Peyer's patch (tissue), 4 donors: ENCODE measurements around the gene AP5B1. TPM values are rescaled to one million over a fixed set of nuclear protein-coding genes. Genes with fewer than 3 reads are reported as not detected.
A peak's percentile ranks its signal among the peaks of the same experiment; 100 is the strongest.

Experiments used
- DNase-seq, 3 donors: peaks; one replicate each; pipeline ENCODE4 v3.0.0-alpha.2; 2017 to 2019
- H3K27ac ChIP-seq, 4 donors: fragments of 200-600 bp; sonication (generic); one replicate each; pipeline ENCODE4 v1.5.1; 2016 to 2019
- H3K27me3 ChIP-seq, 2 donors: fragments of 200-600 bp; sonication (generic); one replicate each; pipeline ENCODE4 v1.5.1; 2019
- H3K36me3 ChIP-seq, 3 donors: fragments of 200-600 bp; sonication (generic); one replicate each; pipeline ENCODE4 v1.5.1; 2016 to 2019
- H3K4me1 ChIP-seq, 4 donors: fragments of 200-600 bp; sonication (generic); one replicate each; pipeline ENCODE4 v1.5.1; 2016 to 2019
- H3K4me3 ChIP-seq, 4 donors: fragments of 200-600 bp; sonication (generic); 1 replicate in 3 of 4; 2 replicates in 1 of 4; pipeline ENCODE4 v1.5.1; 2016 to 2019; ENCODE audit warnings: mild to moderate bottlenecking in 1 of 4
- H3K9me3 ChIP-seq, 4 donors: fragments of 200-600 bp; sonication (generic); one replicate each; pipeline ENCODE4 v1.5.1; 2016 to 2019; ENCODE audit warnings: mild to moderate bottlenecking in 1 of 4
- POLR2A ChIP-seq, 2 donors: fragments of 450-650 bp; IDR thresholded peaks; one replicate each; pipeline ENCODE4 v1.5.1; 2017; ENCODE audit warnings: antibody characterized with exemption in 2 of 2, mild to moderate bottlenecking in 2 of 2, moderate library complexity in 2 of 2
- total RNA-seq, 4 donors: library from RNA; depleted of rRNA; stranded (reverse); fragments of >200 nt; gene quantifications; one replicate each; pipeline ENCODE4 v1.1.0, GENCODE V29; 2016
- TF ChIP-seq, protein P1 (sequence below), 6 experiments: fragments of 450-650 bp in 4 of 6; fragments of 200-600 bp in 2 of 6; sonication (generic) in 1 of 6; IDR thresholded peaks; one replicate each; pipeline ENCODE4 v1.5.1; 2017 to 2019; ENCODE audit warnings: antibody characterized with exemption in 6 of 6, mild to moderate bottlenecking in 3 of 6, moderate library complexity in 1 of 6

The AP5B1 gene
- total RNA-seq, 4 donors from 2014 or later = 14.9 to 35.8 (median 35.0) TPM

DNA sequence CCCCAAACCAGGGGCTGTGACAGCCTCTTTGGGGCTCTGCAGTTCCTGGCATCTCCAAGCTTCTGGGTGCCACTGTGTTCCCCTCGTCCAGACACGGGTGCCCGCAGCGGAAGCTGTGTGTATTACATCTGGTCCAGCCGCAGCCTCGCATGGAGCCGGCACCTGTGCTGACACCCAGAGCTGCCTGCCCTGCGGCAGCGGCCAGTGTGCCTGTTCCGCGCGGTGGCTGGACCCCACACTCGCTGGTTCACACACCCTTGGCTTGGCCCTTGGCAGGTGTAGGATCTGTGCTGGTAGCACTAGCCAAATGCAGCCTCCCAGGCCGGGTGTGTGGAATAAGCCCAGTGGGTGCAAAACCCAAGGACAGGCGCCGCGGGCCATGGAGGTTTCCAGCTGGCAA is 35.7 kb downstream of the AP5B1 start:
- Histone ChIP-seq H3K27me3 (no peaks in the 10 kb centered on the region), H3K36me3 (no peaks in the 10 kb centered on the region), H3K4me3 (no peak overlapping the region), H3K9me3 (no peaks in the 10 kb centered on the region), H3K27ac (no peak overlapping the region), H3K4me1 (no peaks in the 10 kb centered on the region)
- TF ChIP-seq POLR2A (IDR thresholded peaks at IDR 0.05) = no peak
- no peak for DNase-seq

DNA sequence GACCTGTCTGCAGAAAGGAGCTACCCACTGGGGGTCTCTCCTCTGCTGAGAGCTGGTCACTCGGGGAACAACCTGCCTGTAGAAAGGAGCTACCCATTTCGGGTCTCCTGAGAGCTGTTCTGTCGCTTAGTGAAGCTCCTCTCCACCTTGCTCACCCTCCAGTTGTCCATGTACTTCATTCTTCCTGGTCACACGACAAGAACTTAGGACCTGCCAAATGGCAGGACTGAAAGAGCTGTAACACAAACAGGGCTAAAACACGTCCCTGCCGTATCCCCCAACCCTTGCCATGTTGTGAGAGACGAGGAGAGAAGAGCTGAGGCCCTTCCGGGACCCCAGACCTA is 36.1 kb downstream of the AP5B1 start:
- DNase-seq = no peak
- H3K9me3 ChIP-seq = no peaks in the 10 kb centered on the region
- H3K4me1 ChIP-seq = no peaks in the 10 kb centered on the region
- H3K4me3 ChIP-seq = no peak overlapping the region
- H3K36me3 ChIP-seq = no peaks in the 10 kb centered on the region
- TF ChIP-seq, protein P1, sequence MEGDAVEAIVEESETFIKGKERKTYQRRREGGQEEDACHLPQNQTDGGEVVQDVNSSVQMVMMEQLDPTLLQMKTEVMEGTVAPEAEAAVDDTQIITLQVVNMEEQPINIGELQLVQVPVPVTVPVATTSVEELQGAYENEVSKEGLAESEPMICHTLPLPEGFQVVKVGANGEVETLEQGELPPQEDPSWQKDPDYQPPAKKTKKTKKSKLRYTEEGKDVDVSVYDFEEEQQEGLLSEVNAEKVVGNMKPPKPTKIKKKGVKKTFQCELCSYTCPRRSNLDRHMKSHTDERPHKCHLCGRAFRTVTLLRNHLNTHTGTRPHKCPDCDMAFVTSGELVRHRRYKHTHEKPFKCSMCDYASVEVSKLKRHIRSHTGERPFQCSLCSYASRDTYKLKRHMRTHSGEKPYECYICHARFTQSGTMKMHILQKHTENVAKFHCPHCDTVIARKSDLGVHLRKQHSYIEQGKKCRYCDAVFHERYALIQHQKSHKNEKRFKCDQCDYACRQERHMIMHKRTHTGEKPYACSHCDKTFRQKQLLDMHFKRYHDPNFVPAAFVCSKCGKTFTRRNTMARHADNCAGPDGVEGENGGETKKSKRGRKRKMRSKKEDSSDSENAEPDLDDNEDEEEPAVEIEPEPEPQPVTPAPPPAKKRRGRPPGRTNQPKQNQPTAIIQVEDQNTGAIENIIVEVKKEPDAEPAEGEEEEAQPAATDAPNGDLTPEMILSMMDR (IDR thresholded peaks at IDR 0.05) = no peak
- no peak for TF ChIP-seq POLR2A (IDR thresholded peaks at IDR 0.05)
- H3K27ac ChIP-seq = no peak overlapping the region
- no peaks in the 10 kb centered on the region for H3K27me3 ChIP-seq

DNA sequence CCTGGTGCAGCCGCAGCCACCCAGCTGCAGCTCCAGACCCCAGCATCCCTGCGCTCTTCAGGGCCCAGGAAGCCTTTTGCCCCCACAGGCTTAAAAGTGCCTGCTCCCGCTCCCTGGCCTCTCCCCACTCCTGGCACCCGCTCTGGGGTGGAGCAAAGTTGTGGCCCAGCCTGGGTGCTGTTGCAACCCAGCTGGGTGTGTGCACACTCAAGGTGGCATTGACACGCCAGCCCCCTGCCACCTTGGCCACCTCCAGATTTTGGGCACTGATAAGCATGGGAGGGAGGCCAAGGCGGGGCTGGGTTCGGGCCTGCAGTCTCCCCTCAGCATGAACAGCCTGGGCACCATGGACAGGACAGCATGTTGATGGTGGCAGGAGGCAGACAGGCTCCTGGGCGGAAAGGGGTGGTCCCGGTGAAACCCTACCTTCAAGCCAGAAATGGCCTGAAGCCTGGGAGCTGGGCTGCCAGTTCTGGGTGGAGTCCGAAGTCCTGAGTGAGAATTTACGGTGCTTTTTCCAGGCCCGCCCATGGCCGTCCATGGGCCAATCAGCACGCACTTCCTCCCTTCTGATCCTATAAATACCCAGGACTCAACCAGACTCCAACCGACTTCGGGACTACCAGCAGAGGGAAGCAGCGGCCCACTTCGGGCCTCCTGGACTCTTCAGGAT is 36.6 kb downstream of the AP5B1 start:
- H3K4me3 ChIP-seq = no peak overlapping the region
- DNase-seq = peak in 2 of 3 donors; percentile 53 to 56
- H3K27me3 ChIP-seq = no peaks in the 10 kb centered on the region
- no peaks in the 10 kb centered on the region for H3K9me3 ChIP-seq
- no peaks in the 10 kb centered on the region for H3K36me3 ChIP-seq
- H3K4me1 ChIP-seq = no peaks in the 10 kb centered on the region
- no peak overlapping the region for H3K27ac ChIP-seq
- TF ChIP-seq POLR2A (IDR thresholded peaks at IDR 0.05) = no peak
- TF ChIP-seq, protein P1 (IDR thresholded peaks at IDR 0.05) = peak in 3 of 6 experiments; percentile 37 to 49 (median 48)

DNA sequence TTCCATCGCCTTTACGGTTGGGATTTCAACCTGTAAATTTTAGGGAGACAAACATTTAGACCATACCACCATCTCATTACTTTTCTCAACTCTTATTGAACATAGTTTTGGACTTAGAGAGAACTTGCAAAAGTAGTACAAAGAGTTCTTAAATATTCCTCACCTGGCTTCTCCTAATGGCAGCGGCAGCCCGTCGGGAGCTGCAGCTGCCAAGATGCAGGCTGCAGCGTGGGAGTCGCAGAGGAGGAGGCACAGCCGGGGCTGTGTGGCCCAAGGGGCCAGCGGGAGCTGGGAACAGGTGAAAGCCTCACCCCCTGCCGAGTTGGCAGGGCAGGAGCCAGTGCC is 37.1 kb downstream of the AP5B1 start:
- H3K27me3 ChIP-seq = no peaks in the 10 kb centered on the region
- H3K36me3 ChIP-seq = no peaks in the 10 kb centered on the region
- TF ChIP-seq POLR2A (IDR thresholded peaks at IDR 0.05) = no peak
- TF ChIP-seq, protein P1 (IDR thresholded peaks at IDR 0.05) = no peak
- DNase-seq = no peak
- H3K4me3 ChIP-seq = no peak overlapping the region
- H3K4me1 ChIP-seq = no peaks in the 10 kb centered on the region
- H3K27ac ChIP-seq = no peak overlapping the region
- no peaks in the 10 kb centered on the region for H3K9me3 ChIP-seq

DNA sequence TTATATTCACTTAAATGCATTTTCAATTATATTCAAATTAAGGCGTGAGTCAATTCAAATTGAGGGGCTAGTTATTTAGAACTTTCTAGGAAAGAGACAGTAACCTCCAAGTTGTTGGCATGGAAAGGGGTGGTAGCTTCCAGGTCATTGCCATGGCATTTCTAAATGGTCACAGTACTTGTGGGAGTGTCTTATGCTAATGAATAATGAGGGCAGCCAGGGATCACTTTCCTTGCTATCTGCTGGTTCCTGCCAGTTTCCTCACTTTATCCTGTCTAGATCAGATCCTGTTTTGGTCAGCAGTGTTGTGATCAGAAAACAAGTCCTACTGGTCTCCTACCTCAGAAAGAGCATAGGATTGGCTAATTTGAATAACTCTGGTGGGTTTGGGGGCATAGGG is 38.4 kb downstream of the AP5B1 start:
- Histone ChIP-seq H3K4me3 (no peak overlapping the region), H3K4me1 (no peaks in the 10 kb centered on the region), H3K9me3 (no peaks in the 10 kb centered on the region), H3K36me3 (no peaks in the 10 kb centered on the region), H3K27me3 (no peaks in the 10 kb centered on the region), H3K27ac (no peak overlapping the region)
- TF ChIP-seq, protein P1 (IDR thresholded peaks at IDR 0.05) = no peak
- TF ChIP-seq POLR2A (IDR thresholded peaks at IDR 0.05) = no peak
- no peak for DNase-seq

DNA sequence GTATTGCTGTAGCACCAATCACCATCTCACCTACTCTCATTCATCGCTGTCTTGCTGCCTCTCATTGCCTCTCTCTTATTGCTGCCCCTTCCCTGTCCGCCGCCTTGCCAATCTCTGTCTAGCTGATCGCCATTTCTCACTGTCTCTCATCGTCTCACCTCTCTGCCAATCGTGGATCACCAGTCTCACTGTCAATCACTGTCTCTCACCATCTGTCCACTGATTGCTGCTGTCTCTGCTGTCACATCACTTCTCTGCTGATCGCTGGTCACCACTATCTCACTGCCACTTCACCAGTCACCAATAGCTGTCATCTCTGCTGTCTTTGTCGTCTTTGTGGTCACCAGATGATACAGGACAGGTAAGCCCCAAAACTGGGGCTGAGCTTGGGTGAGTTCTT is 39.6 kb downstream of the AP5B1 start:
- no peak overlapping the region for H3K27ac ChIP-seq
- no peaks in the 10 kb centered on the region for H3K4me1 ChIP-seq
- H3K27me3 ChIP-seq = no peaks in the 10 kb centered on the region
- H3K36me3 ChIP-seq = no peaks in the 10 kb centered on the region
- no peaks in the 10 kb centered on the region for H3K9me3 ChIP-seq
- TF ChIP-seq, protein P1 (IDR thresholded peaks at IDR 0.05) = no peak
- TF ChIP-seq POLR2A (IDR thresholded peaks at IDR 0.05) = no peak
- no peak for DNase-seq
- H3K4me3 ChIP-seq = no peak overlapping the region
